ENCODE measurements around the gene KLHL8.
"Not testable (repeated sequence)": the region's sequence is repeated elsewhere in the genome, so short reads cannot be mapped to it uniquely, and the experiment has no call there.

KLHL8 gene

DNA sequence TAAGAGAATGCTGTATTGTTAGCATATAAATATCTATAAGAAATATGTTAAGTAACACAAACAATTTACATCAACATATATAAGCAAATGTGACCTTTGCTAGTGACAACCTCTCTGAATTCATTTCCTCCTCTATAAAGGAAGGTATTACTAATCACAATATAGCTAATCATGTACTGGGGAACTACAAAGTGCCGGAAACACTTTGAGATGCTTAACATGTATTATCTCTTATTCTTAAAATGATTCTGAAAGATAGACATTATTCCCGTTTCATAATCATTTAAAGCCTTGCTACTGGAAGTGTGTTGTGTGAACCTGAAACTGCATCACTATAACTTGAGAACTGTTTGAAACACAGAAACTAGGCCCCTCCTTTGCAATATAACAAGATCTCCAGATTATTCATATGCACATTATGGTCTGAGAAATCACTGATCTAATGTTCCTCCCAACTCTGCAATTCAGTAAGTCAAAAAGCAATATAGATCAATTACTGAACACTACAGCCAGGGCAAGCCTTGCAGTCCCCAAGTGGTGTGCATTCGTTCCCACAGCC lies 54.0 kb downstream of the KLHL8 start:
- DNase-seq, result no peak

DNA sequence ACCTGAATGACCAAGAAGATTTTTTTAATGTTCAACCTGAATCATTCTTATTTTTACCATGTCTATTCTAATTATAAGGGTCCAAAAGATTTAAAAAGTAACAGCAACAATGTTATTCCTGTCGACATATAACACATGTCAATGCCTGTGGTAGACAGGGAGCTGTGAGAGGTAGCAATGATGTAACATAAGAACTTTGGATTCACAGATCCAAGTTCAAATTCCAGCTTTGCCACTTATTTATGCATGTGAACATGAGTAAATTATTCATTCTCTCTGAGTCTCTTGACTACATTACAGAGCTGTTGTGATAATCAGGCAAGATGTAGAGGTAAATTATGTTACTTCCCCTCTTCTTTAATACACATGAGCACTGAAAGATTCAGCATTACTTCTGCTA lies 54.5 kb downstream of the KLHL8 start:
- no peak for DNase-seq

DNA sequence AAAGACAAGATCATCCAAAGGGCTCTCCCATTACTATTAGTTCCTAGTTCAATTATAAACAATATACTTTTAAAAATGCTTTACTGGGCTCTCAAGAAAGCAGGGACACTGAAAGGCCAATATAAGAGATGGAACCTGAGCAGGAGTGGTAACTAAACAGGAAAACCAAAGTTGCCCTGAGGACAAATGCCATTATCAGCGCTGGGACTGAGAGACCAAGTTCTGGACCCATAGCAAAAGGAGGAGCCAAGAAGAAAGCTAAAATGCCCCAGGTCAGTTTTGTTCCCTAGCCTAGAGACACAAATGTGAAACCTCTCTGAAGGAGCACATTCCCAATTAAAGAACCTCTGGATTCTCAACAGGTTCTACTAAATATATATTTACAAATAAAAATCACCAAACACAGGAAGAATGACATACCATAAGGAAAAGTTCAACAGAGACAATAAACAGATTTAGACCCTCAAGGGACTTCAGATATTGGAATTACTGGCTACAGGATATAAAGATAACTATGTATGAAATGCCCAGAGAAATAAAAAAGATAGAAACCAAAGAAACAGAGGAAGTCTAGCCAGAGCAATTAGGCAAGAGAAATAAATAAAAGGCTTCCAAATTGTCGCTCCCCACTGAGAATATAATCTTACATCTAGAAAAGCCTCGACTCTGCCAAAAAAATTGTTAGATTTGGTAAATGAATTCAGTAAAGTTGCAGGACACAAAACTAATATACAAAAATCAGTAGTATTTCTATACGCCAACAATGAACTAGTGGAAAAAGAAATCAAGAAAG lies 67.1 kb downstream of the KLHL8 start:
- no peak for DNase-seq

DNA sequence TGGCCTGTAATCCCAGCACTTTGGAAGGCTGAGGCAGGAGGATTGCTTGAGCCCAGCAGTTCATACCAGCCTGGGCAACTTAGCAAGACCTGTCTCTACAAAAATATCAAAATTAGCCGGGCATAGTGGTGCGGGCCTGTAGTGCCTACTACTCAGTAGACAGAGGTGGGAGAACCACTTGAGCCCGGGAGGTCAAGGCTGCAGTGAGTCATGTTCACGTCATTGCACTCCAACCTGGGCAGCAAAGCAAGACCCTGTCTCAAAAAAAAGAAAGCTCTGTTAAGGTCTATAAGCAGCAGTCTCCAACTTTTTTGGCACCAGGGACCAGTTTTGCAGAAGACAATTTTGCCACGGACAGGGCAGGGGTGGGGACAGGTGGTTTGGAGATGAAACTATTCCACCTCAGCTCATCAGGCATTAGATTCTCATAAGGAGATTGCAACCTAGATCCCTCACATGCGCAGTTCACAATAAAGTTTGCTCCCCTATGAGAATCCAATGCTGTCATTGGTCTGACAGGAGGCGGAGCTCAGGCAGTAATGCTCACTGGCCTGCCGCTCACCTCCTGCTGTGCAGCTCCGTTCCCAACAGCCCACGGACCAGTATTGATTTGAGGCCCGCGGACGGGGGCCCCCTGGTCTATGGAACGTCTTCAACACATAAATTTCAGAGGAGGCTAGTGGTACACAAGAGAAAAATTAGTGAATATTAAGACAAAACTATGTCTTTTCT lies 67.9 kb downstream of the KLHL8 start:
- no peak for DNase-seq

DNA sequence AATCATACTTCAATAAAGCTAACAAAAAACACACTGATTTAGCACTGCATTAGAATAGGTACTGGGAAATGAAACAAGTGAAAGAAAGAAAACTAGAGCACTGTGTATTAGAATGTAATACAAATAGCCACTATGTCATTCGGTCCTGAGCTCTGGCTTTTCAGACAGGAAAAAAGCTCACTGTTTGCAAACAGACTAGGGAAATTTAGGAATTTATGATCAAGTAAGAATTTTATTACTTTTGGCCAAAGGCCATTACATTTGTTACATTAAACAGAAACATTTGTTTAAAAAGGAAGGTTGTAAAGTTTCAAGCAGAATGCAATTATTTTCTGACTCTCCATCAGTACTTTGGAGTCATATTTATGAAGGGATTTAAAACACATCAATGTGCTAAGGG lies 68.7 kb downstream of the KLHL8 start:
- DNase-seq, result no peak

DNA sequence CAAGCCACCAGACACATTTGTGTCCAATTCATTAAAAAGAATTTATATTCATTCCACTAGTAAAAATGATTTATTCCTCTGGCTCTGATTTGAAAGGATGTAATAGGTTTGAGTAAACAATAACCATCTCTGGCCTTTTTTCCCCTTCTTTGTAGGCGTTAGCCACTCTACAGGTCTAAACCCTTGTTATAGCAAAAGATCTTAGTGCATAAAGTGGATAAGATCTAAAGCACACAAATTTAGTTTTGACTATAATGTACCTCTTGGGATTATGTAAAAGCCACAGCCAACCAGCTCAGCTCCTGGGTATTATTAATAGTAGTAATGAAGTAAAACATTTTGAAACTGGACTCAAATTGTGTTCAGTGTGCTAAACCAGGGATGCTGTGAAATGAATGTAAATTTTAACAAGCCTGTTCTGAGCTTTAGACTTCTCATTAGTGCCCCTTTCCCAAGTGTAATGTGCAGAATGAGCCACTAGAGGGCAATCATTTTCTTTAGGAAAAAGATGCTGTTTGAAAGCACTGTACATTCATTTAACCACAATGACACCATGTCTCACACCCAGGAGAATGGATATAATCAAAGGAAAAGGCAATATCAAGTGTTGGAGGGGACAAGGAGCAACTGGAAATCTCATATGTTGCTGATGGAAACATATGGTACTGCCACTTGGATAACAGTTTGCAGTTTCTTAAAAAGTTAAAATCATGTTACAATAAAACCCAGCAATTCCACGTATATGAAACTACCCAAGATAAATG lies 69.7 kb downstream of the KLHL8 start:
- peak; percentile 20 for DNase-seq

DNA sequence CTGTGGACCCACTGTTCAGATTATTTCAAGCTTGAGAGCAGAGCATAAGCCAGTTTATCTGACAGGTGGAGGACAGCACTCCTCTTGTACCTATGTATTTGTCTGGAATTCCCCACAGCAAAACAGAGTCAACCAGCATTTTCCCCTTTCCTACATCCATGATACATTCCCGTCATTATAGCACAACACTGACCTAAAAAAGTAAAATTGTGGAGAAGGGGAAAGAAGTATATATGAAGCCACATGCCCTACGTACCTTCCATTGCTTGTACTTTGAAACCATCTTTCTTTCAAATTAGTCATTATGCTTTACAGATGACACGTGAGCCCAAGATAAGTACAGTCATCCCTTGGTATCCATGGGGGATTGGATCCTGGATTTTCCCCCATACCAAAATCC lies 73.3 kb downstream of the KLHL8 start:
- no peak for DNase-seq

DNA sequence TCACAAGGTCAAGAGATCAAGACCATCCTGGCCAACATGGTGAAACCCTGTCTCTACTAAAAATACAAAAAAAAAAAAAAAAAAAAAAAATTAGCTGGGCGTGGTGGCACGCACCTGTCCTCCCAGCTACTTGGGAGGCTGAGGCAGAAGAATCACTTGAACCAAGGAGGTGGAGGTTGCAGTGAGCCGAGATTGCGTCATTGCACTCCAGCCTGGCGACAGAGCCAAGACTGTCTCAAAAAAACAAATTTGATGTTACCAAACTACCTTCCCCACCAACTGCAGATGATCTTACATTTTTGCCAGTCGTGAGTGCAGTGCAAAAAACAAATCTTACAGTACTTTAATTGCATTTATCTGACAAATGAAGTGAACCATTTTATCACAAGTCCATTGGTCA lies 74.5 kb downstream of the KLHL8 start:
- DNase-seq, result not testable (repeated sequence)

DNA sequence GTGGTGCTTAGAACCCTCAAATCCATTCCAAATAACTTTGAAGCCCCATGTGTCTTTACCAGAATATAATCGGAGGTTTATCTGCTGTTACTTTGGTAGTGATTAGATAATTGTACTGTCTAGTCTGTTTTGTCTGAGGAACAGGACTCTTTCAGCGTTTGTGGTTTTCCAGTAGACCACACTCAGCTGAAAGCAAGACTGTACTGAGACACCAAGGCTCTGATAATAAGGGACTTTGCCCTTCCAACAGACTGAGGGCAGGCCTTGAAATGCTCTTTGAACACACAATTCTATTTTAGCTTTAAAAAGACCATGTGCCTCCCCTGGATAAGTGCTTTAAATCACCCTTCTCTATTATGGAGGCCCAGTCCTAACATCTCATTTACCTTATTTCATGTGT lies 76.1 kb downstream of the KLHL8 start:
- no peak for DNase-seq

DNA sequence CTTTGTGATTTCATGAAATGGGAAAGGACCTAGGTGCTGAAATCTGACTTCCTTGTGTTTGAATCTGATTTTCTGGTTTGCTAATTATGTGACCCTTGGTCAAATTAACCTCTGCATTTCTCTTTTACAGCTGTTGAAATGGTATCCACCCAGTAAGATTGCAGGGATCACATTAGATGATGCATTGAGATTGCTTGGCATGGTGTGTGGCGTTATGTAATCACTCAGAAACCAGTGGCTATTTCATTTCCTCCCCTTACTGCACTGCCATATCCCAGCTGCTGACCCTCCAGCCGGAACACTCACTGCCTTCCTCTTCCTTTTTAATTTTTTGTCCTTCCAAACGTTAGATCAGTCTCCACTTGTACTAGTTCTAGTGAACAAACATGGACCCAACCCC lies 79.0 kb downstream of the KLHL8 start:
- DNase-seq, result no peak

DNA sequence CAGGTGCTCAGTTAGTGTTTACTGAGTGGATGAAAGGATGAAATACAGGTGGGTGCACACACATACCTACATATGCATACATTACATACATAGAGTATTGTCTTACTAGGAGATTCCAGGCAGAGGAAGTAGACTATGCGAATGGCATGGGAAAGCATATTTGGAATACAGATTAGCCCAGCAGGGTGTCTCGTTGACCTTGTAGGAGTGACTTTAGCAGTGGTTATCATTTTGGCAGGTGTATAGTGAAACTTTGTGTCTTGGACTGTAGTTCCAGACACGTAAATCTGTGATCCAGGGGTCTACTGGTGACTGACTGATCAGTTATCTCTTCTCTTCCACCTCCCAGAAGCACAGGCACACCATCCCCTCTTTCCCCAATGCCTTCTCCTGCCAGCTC lies 86.3 kb downstream of the KLHL8 start:
- no peak for DNase-seq

DNA sequence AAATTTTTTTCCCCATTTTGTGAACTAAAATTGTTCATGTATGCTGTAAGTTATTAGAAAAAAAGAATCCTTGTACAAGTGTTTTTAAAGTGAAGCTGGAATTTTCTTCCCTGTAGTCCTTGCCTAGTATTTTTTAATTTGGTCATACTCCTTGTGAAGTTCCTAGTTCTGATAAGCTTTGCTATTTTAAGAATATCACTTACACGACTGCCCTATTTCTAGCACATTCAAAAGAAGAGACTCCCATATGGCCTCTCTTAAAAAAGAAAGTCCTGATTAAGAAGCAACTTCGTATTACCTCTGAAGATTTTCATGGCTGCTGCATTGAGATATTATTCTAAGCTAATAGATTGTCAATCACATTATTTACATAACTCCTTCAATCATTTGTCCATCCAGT lies 87.2 kb downstream of the KLHL8 start:
- DNase-seq, result no peak

DNA sequence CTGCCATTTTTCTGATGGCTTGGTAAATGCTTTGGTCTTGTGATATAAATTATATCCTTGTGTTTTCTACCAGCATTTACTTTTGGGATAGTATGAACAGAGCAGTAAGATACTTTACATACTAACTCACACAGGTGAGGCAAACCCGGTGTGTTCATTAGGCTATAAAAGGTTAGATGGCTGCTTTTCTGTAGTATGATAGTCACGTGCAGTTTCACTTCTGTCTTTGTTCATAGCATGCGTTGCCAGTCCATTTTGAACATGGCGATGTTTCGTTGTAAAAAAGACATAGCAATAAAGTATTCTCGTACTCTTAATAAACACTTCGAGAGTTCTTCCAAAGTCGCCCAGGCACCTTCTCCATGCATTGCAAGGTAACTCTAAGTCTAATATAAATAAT lies 88.4 kb downstream of the KLHL8 start:
- no peak for DNase-seq

DNA sequence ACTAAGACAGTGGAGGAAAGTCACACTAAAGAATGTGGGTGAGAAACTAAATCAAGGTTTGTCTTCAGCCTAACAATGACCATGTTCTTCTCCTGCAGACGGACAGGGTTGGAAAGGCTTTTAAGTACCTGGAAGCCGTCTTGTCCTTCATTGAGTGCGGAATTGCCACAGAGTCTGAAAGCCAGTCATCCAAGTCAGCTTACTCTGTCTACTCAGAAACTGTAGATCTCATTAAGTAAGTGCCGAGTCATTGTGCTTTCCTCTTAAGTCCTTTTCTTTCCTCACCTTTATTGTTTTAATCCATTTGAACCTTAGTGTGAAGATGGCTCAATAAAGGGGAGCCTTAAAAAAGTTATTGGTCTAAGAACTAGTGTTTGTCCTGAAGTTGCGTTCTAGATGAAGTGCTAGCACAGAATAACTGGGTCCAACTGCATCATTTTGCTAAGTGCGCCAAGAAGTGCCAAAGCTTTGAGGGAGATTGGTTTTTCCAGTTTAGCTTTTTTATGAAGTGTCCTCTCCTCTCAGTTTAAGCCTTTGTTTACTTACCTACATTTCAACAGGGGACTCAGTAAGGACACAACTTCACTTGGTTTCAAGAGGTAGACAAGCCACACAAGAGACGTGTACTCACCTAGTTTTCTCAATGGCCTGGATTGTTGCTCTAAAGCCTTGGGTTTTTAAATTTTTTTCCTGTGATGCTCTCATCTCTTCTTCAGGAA lies 89.3 kb downstream of the KLHL8 start:
- no peak for DNase-seq

DNA sequence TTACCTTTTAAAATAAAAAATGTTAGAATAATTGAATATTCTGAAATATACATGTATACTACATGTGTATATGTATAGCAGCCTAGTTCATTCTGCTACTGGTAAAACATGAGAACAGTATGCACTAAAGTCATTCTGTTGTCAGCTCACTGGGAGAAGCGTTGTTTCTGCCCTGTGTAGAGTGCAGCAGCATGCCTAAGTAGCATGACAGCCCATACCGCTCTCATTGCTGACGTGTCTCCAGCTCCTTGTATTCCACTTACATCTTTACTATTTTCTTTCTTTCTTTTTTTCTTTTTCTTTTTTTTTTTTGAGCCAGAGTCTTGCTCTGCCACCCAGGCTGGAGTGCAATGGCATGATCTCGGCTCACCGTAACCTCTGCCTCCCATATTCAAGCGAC lies 90.7 kb downstream of the KLHL8 start:
- DNase-seq, result no peak

DNA sequence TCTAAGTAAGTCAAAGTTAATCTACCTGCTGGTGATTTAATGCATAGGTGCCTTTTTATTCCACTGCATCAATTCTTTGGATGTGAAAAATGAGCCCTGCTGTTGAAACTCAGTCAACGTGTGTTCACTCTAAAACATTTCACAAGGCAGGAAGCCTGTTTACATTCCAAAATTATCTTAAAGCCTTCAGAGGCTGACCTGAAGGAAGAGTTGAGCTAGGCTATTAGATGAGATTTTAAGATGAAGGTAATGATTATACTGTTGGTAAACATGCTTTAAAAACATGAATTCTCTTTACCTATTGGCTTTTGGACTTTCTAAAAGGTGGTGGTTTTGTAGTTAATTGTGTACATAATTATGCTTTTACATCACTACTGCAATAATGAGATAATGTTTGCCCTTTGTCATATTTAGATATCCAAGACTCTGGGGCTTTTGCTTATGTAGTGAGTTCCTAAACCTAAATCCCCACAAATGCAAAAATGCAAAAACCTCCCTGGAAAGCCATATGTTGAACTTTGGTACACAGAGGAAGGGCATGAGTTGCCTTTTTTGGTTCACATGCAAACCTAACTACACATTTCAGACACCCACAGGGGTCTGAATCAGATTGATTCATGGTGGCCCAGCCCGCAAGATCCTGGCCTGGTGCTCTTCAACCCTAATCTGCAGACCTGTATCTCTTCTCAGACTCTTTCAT lies 92.3 kb downstream of the KLHL8 start:
- DNase-seq, result no peak

DNA sequence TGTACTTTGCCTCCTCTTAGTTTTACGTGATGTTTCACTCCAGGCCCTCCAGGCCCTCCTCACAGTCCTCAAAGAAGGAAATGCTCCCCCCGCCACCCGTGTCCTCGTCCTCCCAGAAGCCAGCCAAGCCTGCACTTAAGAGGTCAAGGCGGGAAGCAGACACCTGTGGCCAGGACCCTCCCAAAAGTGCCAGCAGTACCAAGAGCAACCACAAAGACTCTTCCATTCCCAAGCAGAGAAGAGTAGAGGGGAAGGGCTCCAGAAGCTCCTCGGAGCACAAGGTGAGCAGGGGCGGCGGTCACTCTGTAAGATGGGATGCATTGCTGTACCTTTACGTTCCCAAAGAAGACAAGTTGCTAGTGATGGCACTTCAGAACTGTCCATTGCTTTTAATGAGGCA lies 94.4 kb downstream of the KLHL8 start:
- DNase-seq, result no peak

DNA sequence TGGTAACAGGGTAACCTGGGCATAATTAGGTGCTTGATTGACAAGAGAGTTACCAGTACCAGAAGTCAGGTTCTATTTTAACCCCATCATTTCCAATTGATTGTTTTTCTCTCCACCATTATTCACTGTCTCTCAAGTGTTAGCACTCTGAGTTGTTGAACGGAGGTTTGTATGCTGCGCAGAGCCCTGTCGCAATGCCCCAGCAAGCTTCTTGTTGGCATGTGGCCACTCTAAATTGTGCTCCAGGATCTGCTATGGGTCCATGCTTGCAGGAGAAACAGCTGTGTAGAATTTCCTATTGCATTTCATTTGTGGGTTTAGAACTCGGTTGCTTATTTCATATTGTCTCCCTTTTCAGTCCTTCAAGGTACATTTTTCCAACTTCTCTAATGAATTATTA lies 98.2 kb downstream of the KLHL8 start:
- no peak for DNase-seq

DNA sequence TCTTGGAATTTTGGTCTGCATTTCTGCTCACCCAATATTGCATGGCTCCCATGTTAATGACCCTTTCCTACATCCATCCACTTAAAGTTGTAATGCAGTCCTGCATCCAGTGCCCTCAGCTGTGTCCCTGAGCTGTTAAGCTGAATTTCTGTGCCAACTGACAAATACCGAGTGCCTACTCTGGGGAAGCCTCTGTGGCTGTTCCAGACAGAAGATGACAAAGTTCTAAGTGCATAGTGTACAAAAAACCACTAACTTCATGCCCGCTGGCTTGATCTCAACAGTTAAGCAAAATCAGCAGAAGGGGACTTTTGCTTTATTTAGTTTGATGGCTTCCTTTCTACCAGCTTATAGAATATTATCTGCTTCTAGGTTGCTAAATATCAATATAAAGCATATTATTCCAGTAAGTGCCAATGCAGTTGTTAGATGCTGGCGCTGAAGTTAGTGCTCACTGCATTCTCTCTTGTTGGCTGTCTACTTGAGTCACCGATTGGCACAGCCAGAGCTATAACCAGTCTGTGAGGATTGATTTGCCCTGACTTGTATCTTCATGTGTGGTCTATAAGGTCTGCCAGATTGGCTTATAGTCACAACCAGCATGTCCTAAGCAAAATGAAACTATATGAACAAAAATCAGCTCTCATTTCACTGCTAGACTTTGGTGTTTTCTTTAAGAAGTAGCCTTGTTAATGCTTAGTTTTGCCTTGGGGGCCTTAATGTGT lies 98.9 kb downstream of the KLHL8 start:
- no peak for DNase-seq

DNA sequence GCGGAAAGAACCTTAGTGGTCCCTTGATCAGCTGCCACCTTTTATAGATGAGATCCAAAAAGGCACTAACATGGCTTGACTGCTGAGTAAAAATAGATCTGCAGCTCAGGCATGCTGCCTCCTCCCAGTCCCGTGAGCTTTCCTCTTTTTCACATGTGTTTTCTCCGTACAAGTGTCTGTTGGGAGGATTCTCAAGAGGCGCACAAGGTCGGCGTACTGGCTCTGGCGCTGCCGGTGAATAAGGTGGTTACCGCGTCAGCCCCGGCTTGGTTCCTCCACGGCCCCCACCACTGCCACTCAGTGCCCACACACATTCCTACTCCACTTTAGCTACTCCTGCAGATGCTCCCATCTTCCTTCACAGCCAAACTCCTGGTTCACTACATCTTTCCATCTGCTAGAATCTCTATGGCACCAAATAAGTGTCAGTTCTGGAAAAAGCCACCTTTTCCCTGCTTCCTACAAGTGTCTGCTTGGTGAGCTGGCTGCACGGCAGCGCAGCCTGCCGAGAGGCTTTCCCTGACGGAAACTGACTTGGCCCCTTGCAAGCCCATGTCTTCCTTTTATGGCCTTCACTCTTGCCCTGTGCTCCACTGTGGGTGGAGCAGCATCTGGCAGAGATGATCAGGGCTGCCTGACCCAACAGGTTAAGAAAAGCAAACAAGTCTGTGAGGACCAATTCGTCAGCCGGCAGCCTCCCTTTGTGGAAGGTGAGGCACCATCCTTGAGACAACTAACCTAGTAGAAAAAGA lies 99.8 kb downstream of the KLHL8 start:
- no peak for DNase-seq

DNA sequence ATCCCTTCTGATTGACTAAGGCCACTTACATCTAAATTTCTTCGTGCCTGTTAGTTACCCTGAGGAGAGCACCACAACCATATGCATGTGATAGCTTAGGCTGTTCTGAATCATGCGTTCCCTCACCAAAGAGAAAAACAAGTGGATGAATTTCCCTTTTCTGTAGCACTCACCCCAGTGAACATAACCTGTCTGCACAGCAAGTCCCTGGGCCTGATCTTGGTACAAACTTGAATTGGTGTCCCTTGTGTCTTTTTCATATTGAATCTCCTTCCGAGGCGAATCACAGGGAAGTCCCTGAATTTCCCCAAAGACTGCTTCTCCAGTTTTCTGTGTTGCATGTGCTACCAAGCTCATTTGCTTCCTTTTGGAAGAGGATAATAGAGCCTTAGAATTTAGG lies 100.4 kb downstream of the KLHL8 start:
- DNase-seq, result no peak

Measured in activated CD4-positive, alpha-beta T cell treated with anti-CD3 and anti-CD28 coated beads, Interleukin-2, amount 50 U/mL, for 1 hour (primary cell).